RWPE2 (cell line): ENCODE results near the gene HOXC5.

Experiments
- ATAC-seq: fragments of 200-7000 bp; cut with Tn5 transposase; 3 replicates; pipeline ENCODE4 v1.9.1; 2021; ENCODE audit warnings: low read depth
- DNase-seq: peaks from one replicate; pipeline ENCODE4 v3.0.0-alpha.2; 2020; ENCODE audit warnings: low spot score
- H3K27ac ChIP-seq: fragments of 450-650 bp; 2 replicates; pipeline ENCODE4 v1.5.1; 2017; ENCODE audit warnings: mild to moderate bottlenecking; ENCODE audit not compliant: poor library complexity, severe bottlenecking
- H3K27me3 ChIP-seq: fragments of 250-450 bp; sonication (Bioruptor Pico); 2 replicates; pipeline ENCODE4 v1.5.1; 2021; ENCODE audit warnings: mild to moderate bottlenecking, moderate library complexity; ENCODE audit not compliant: insufficient read depth, poor library complexity, severe bottlenecking
- H3K36me3 ChIP-seq: fragments of 250-450 bp; sonication (Bioruptor Pico); 2 replicates; pipeline ENCODE4 v1.5.1; 2020; ENCODE audit warnings: low read depth, mild to moderate bottlenecking, moderate library complexity
- H3K4me1 ChIP-seq: fragments of 250-450 bp; sonication (Bioruptor Pico); 2 replicates; pipeline ENCODE4 v1.5.1; 2021; ENCODE audit warnings: mild to moderate bottlenecking, moderate library complexity; ENCODE audit not compliant: insufficient read depth, poor library complexity, severe bottlenecking
- H3K4me3 ChIP-seq: fragments of 250-450 bp; sonication (Bioruptor Pico); 2 replicates; pipeline ENCODE4 v1.5.1; 2021; ENCODE audit warnings: mild to moderate bottlenecking, moderate library complexity; ENCODE audit not compliant: severe bottlenecking
- H3K9me3 ChIP-seq: fragments of 250-450 bp; sonication (Bioruptor Pico); 2 replicates; pipeline ENCODE4 v1.5.1; 2021; ENCODE audit warnings: mild to moderate bottlenecking, moderate library complexity; ENCODE audit not compliant: severe bottlenecking
- CTCF ChIP-seq: fragments of 450-650 bp; IDR thresholded peaks from one replicate; pipeline ENCODE4 v1.5.1; 2017; ENCODE audit warnings: mild to moderate bottlenecking, moderate library complexity; ENCODE audit not compliant: poor library complexity, severe bottlenecking

HOXC5 gene

GRCh38 chr12:54006559-54007220 lies 26.2 kb upstream of the HOXC5 start:
- H3K4me3 ChIP-seq, result no peak overlapping the region
- H3K36me3 ChIP-seq, result no peaks in the 10 kb centered on the region
- no peak for TF ChIP-seq CTCF
- H3K27me3 ChIP-seq, result peaks cover 87% of the 10 kb centered on the region
- no peak overlapping the region for H3K27ac ChIP-seq
- no peaks in the 10 kb centered on the region for H3K4me1 ChIP-seq
- H3K9me3 ChIP-seq, result no peaks in the 10 kb centered on the region
- no peak for ATAC-seq
- no peak for DNase-seq

GRCh38 chr12:54007538-54008259 lies 25.2 kb upstream of the HOXC5 start:
- no peak for ATAC-seq
- peaks cover 85% of the 10 kb centered on the region for H3K27me3 ChIP-seq

GRCh38 chr12:54008260-54008552 lies 24.6 kb upstream of the HOXC5 start:
- no peaks in the 10 kb centered on the region for H3K4me1 ChIP-seq
- no peak overlapping the region for H3K27ac ChIP-seq
- peaks cover 90% of the 10 kb centered on the region for H3K27me3 ChIP-seq

More at GRCh38 chr12:54007538-54008259, 25.2 kb upstream of the HOXC5 start:
- H3K4me1 ChIP-seq, result no peaks in the 10 kb centered on the region
- DNase-seq, result no peak
- TF ChIP-seq CTCF, result no peak
- H3K27ac ChIP-seq, result no peak overlapping the region
- H3K4me3 ChIP-seq, result no peak overlapping the region
- no peaks in the 10 kb centered on the region for H3K9me3 ChIP-seq
- H3K36me3 ChIP-seq, result no peaks in the 10 kb centered on the region

GRCh38 chr12:54009171-54010052 lies 23.4 kb upstream of the HOXC5 start:
- no peaks in the 10 kb centered on the region for H3K9me3 ChIP-seq
- H3K27ac ChIP-seq, result no peak overlapping the region
- H3K27me3 ChIP-seq, result peaks cover 93% of the 10 kb centered on the region
- no peaks in the 10 kb centered on the region for H3K4me1 ChIP-seq
- H3K36me3 ChIP-seq, result no peaks in the 10 kb centered on the region
- H3K4me3 ChIP-seq, result peak overlapping the region; percentile 25
- peak; percentile 48 for ATAC-seq
- no peak for DNase-seq
- no peak for TF ChIP-seq CTCF

More at GRCh38 chr12:54008260-54008552, 24.6 kb upstream of the HOXC5 start:
- no peaks in the 10 kb centered on the region for H3K9me3 ChIP-seq
- H3K36me3 ChIP-seq, result no peaks in the 10 kb centered on the region
- TF ChIP-seq CTCF, result no peak
- ATAC-seq (no peak), DNase-seq (no peak)
- H3K4me3 ChIP-seq, result no peak overlapping the region
